Activated T-helper 1 cell treated with anti-CD3 and anti-CD28 coated beads, Interleukin-2, amount 50 U/mL, for 16 hours (primary cell): ENCODE results near the gene MDGA2.

Experiments used
- DNase-seq, 2 donors: peaks; one replicate each; pipeline ENCODE4 v3.0.0-alpha.2; 2020; ENCODE audit warnings: low read depth in 1 of 2, low spot score in 1 of 2

The MDGA2 gene

DNA sequence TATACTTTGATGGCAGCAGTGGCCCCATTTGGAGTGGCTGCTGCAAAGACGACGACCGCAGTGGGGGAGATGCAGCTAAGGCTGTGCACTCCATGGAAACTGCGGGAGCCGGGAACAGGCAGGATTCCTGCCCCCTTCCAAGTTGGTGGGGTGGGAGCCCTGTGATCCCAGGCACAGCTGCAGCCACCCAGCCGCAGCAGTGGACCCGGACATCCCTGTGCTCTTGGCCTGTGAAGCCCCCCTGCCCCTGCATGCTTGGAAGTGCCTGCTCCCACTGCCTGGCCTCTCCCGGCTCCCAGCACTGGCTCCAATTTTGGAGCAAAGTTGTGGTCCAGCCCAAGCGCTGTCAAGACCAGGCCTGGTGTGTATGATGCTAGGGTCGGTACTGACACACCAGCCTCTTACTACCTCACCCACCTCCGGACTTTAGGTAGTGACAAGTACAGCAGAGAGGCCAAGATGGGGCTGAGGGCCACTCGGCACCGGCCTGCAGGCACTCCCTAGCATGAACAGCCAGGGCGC, 521.1 kb downstream of the MDGA2 start:
- DNase-seq: no peak

- DNase-seq: no peak
Observed at GRCh38 chr14:47153746-47154145, 521.7 kb downstream of the MDGA2 start.

DNA sequence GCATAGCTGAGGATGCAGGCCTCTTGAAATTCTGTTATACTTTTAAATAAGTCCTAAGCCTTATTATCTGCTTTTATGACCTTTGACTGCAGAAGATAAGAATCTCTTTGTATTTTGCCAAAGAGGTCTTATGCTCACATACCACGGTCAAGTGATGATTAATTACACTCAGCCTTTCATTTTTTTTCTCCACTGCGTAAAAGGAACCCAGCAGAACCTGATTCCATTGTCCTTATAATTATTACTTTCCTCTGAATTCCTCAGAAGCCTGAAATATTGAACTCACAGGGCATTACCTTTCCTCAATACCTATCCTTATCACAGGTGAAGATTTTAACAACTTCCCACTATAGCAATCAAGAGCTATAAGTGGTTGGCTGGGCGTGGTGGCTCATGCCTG, 525.1 kb downstream of the MDGA2 start:
- no peak for DNase-seq

DNA sequence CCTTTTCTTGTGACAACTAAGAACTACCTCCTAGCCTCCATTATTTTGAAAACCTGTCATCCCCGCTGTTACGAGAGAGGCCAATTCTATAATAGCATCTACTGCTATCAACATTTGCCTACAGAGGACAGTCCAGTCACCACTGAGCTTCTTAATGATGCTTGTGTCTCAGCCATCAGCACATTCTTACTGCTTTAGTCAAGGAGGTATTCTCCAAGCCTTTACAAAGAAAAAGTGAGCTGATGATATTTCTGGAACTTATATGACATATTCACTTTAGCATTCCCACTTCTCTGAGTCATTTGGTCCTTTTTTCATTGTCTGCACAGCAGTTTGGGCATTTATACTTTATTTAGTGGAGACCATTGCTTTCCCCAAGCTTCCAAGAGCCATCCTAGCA, 526.1 kb downstream of the MDGA2 start:
- DNase-seq: no peak

GRCh38 chr14:47148686-47149085, 526.7 kb downstream of the MDGA2 start:
- DNase-seq: no peak

- DNase-seq: no peak
Observed at GRCh38 chr14:47120645-47121044, 554.8 kb downstream of the MDGA2 start.

- DNase-seq: no peak
Observed at GRCh38 chr14:47103771-47104170, 571.6 kb downstream of the MDGA2 start.

- no peak for DNase-seq
Observed at GRCh38 chr14:47102472-47102871, 572.9 kb downstream of the MDGA2 start.

GRCh38 chr14:47085678-47086077, 589.7 kb downstream of the MDGA2 start:
- DNase-seq: no peak

GRCh38 chr14:47065326-47065725, 610.1 kb downstream of the MDGA2 start:
- DNase-seq: no peak

GRCh38 chr14:47060050-47060449, 615.4 kb downstream of the MDGA2 start:
- no peak for DNase-seq

DNA sequence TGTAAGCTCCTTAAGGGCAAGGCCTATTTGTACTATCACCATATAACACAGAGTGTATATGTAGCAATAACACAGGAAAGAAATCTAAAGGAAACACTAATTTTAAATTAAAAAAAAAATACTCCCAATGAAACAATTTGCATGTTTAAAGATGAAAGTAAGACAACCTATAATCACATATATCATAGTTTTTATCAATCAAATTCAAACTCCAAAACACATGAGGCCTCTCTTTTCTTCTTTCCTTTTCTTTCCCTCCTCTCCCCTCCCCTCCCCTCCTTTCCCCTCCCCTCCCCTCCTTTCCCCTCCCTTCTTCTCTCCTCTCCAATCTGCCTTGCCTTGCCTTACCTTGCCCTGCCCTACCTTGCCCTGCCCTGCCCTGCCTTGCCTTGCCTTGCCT, 618.0 kb downstream of the MDGA2 start:
- no peak for DNase-seq

DNA sequence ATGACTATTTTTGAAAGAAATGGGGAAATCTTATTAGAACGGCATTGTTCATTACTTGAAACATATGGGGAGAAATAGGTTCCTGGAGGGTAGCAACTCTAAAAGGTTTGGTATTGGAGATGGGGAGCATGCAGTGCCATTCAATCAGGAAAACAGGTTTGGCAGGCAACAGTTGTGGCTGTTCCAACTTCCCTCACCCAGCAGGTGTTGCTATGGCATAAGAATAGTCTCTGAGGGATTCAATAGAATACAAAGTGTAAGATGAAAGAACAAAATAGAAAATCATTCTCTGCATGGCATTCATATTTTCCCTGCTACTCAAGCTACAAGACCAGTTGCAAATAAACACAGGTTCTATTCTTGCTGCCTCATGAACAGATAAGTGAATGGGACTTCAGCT, 630.6 kb downstream of the MDGA2 start:
- no peak for DNase-seq

- DNase-seq: no peak
Observed at GRCh38 chr14:47040550-47040949, 634.9 kb downstream of the MDGA2 start.

DNA sequence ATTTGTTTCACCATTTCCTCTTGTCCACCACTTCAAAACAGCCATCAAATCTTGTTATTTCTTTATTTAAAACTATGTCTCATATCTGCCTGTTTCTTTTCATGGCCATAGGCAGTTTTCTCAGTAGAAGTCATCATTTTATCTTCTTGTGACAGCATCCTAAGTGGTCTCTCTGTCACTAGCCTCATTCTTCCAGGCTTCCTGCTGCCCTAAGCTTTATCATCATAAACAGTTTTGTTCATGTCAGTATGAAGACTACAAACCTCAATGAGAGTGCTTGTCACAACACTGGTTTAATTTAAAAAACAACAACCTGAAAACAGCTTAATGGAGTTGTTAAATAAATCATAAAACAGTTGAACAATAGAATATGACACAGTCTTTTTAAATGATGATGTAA, 636.1 kb downstream of the MDGA2 start:
- DNase-seq: no peak

- no peak for DNase-seq
Observed at GRCh38 chr14:47022721-47023120, 652.7 kb downstream of the MDGA2 start.

GRCh38 chr14:47020500-47020899, 654.9 kb downstream of the MDGA2 start:
- no peak for DNase-seq

- DNase-seq: no peak
Observed at GRCh38 chr14:47012533-47013280, 662.7 kb downstream of the MDGA2 start.

GRCh38 chr14:47009615-47010014, 665.8 kb downstream of the MDGA2 start:
- no peak for DNase-seq

DNA sequence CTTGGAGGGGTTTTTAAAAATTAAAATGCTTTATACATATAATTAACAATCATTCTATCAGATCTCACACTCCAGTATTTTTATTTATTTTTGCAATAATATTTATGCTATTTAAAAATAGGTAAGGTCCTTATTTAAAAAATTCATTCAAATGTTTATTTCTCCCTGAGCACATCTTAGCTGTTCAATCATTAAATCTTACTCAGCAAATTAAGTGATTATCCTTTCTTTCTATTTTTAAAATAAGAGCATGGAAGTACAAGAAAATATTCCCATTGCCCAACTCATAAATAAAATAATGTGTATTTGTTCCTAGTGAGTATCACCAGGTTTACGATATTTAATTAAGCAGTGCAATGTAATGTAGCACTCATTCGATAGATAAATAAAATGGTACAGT, 666.7 kb downstream of the MDGA2 start:
- DNase-seq: no peak

DNA sequence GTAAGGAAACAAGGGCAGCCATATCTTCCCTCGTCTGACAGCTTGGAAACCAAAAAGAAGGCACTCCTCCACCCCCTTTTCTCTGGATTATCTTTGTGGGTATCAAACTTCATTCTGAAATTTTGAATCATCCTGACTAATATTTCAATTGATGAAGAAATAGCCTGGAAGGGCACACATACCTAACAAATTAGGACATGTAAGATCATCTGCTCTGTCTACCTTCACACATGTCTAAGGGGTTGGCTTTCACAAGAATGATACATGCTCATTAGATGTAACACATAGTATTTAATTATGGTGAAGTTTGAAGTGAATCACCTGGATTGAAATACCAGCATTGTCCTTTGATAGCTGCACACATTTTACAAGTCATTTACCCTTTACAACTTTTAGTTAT, 675.7 kb downstream of the MDGA2 start:
- no peak for DNase-seq

- DNase-seq: no peak
Observed at GRCh38 chr14:46989566-46989965, 685.8 kb downstream of the MDGA2 start.

- no peak for DNase-seq
Observed at GRCh38 chr14:46988312-46988711, 687.1 kb downstream of the MDGA2 start.
